ENCODE results near the gene SSU72.
"Not testable (repeated sequence)": the region's sequence is repeated elsewhere in the genome, so short reads cannot be mapped to it uniquely, and the experiment has no call there.

Gene SSU72

GRCh38 chr1:1595341-1595740, 20.7 kb upstream of the SSU72 start:
- DNase-seq (ENCODE audit: low spot score) = not testable (repeated sequence)

GRCh38 chr1:1594602-1595260, 20.1 kb upstream of the SSU72 start:
- DNase-seq (ENCODE audit: low spot score) = no peak

GRCh38 chr1:1593834-1594601, 19.4 kb upstream of the SSU72 start:
- DNase-seq (ENCODE audit: low spot score) = no peak

- no peak for DNase-seq (ENCODE audit: low spot score)
Observed at GRCh38 chr1:1591452-1591851, 16.8 kb upstream of the SSU72 start.

GRCh38 chr1:1583347-1584010, 8.8 kb upstream of the SSU72 start:
- no peak for DNase-seq (ENCODE audit: low spot score)

- no peak for DNase-seq (ENCODE audit: low spot score)
Observed at GRCh38 chr1:1582585-1583346, 8.1 kb upstream of the SSU72 start.

- no peak for DNase-seq (ENCODE audit: low spot score)
Observed at GRCh38 chr1:1578371-1578940, 3.8 kb upstream of the SSU72 start.

GRCh38 chr1:1577367-1578011, 2.8 kb upstream of the SSU72 start:
- no peak for DNase-seq (ENCODE audit: low spot score)

GRCh38 chr1:1573843-1574720, 581 bp downstream of the SSU72 start:
- no peak for DNase-seq (ENCODE audit: low spot score)

- DNase-seq (ENCODE audit: low spot score) = no peak
Observed at GRCh38 chr1:1569341-1569740, 5.3 kb downstream of the SSU72 start.

GRCh38 chr1:1567891-1568291, 6.8 kb downstream of the SSU72 start:
- DNase-seq (ENCODE audit: low spot score) = no peak

- no peak for DNase-seq (ENCODE audit: low spot score)
Observed at GRCh38 chr1:1567152-1567875, 7.3 kb downstream of the SSU72 start.

- no peak for DNase-seq (ENCODE audit: low spot score)
Observed at GRCh38 chr1:1565340-1565739, 9.3 kb downstream of the SSU72 start.

GRCh38 chr1:1564268-1564667, 10.4 kb downstream of the SSU72 start:
- no peak for DNase-seq (ENCODE audit: low spot score)

GRCh38 chr1:1563688-1564087, 11.0 kb downstream of the SSU72 start:
- no peak for DNase-seq (ENCODE audit: low spot score)

GRCh38 chr1:1562556-1563195, 12.0 kb downstream of the SSU72 start:
- no peak for DNase-seq (ENCODE audit: low spot score)

- no peak for DNase-seq (ENCODE audit: low spot score)
Observed at GRCh38 chr1:1561801-1562470, 12.7 kb downstream of the SSU72 start.

- DNase-seq (ENCODE audit: low spot score) = no peak
Observed at GRCh38 chr1:1560178-1560577, 14.5 kb downstream of the SSU72 start.

GRCh38 chr1:1559066-1559465, 15.6 kb downstream of the SSU72 start:
- no peak for DNase-seq (ENCODE audit: low spot score)
